MG63 (cell line): Measurements from ENCODE around the gene UBE2E3. TPM values are rescaled to one million over a fixed set of nuclear protein-coding genes. Genes with fewer than 3 reads are reported as not detected.
A peak's percentile ranks its signal among the peaks of the same experiment; 100 is the strongest.
"Not testable (repeated sequence)": the region's sequence is repeated elsewhere in the genome, so short reads cannot be mapped to it uniquely, and the experiment has no call there.

Experiments used
- DNase-seq: peaks from one replicate; pipeline ENCODE4 v3.0.0-alpha.2; 2020
- H3K27me3 ChIP-seq: fragments of 250-450 bp; sonication (Bioruptor Pico); 2 replicates; pipeline ENCODE4 v1.5.1; 2020; ENCODE audit warnings: mild to moderate bottlenecking, moderate library complexity
- H3K36me3 ChIP-seq: fragments of 250-450 bp; sonication (Bioruptor Pico); 2 replicates; pipeline ENCODE4 v1.5.1; 2020; ENCODE audit warnings: mild to moderate bottlenecking, moderate library complexity
- H3K4me3 ChIP-seq: fragments of 250-450 bp; sonication (Bioruptor Pico); 2 replicates; pipeline ENCODE4 v1.5.1; 2020; ENCODE audit warnings: mild to moderate bottlenecking, moderate library complexity
- H3K9me3 ChIP-seq: fragments of 250-450 bp; sonication (Bioruptor Pico); 2 replicates; pipeline ENCODE4 v1.5.1; 2020; ENCODE audit warnings: mild to moderate bottlenecking, moderate library complexity
- total RNA-seq: library from RNA; depleted of rRNA; stranded (reverse); fragments of >200 nt; shearing (Covaris generic); gene quantifications from 2 replicates; pipeline ENCODE4 v1.2.3, GENCODE V29; 2014; ENCODE audit warnings: low replicate concordance

UBE2E3 gene
- total RNA-seq, 1 experiment from 2014 or later: 126 TPM

DNA sequence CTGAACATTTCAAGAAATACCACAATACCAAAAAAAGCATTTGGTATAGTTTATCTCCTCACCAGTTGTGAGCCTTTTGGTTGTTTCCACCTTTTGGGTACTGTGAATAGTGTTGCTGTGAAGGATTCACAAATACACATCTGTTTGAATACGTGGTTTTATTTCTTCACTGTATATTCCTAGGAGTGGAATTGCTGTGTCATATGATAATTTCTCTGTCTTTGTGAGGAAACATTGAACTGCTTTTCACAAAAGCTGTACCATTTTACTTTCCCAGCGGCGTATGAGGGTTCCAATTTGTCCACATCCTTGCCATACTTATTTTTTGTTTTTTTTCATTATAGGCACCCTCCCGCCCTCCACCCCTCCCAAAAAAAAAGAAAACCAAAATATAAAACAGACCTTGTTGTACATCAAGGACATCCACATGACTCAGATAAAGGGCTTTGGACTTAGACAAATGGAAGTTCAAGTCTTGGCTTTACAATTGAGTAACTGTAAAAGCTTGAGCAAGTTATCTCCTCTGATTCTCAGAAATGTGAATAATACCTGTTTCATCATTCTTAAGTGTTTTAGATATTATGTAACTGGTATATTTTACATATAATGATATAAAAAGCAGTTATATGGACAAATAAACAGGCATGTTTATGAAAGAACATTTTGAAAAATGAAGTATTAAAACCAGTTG is 19.0 kb downstream of the UBE2E3 start:
- peaks cover 4% of the 10 kb centered on the region; the same call in 1 of the 2 replicates for H3K36me3 ChIP-seq
- H3K27me3 ChIP-seq: no peaks in the 10 kb centered on the region
- no peaks in the 10 kb centered on the region for H3K9me3 ChIP-seq
- DNase-seq: no peak
- no peak overlapping the region for H3K4me3 ChIP-seq

DNA sequence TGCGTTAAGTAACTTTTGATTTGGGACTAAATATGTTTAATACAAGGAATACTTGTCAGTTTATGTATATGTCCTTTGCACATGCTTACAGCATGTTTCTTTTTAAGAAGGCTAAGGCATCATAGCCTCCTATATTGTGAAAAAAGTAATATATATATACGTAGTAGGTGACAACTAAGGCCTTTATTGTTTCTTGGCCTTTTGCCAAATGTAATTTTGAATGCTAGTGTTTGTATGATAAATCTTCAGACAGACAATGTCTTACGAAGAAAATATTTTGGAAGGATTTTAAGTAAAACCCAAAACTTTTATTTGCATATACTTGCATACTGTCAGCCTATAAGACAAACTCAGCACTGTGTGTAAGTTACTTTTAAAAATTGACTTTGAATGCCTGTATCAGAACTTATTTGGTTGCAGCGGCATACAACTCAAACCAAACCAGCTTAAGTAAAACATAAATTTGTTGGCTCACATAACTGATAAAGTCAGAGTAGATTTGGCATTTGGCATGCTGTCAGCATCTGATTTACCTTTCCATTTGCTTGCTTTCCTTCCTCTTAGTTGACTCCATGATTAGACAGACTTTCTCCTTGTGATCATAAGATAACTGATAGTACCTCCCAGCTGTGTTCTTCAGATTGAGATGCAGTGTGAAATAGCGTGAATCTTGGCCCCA is 24.4 kb downstream of the UBE2E3 start:
- no peak for DNase-seq
- Histone ChIP-seq H3K9me3 (no peaks in the 10 kb centered on the region), H3K4me3 (no peak overlapping the region), H3K36me3 (no peaks in the 10 kb centered on the region; the same call in 1 of the 2 replicates), H3K27me3 (no peaks in the 10 kb centered on the region)

DNA sequence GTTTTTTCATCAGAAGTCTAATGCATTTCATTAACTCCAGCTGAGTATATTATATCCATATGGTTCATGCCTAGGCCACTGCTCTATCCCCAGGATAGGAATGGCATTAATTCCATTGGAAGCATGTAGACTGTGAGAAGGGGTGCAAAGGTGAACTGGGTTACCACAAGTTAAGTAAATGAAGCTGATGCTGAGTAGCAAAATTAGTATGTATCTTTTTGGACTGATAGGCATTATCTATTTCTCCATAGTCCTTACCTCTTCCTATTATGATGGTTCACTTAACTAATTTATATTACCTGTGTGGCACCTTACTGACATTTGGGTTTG is 24.9 kb downstream of the UBE2E3 start:
- H3K4me3 ChIP-seq: no peak overlapping the region
- no peaks in the 10 kb centered on the region for H3K27me3 ChIP-seq
- no peaks in the 10 kb centered on the region for H3K9me3 ChIP-seq
- DNase-seq: no peak
- H3K36me3 ChIP-seq: no peaks in the 10 kb centered on the region; the same call in 1 of the 2 replicates

DNA sequence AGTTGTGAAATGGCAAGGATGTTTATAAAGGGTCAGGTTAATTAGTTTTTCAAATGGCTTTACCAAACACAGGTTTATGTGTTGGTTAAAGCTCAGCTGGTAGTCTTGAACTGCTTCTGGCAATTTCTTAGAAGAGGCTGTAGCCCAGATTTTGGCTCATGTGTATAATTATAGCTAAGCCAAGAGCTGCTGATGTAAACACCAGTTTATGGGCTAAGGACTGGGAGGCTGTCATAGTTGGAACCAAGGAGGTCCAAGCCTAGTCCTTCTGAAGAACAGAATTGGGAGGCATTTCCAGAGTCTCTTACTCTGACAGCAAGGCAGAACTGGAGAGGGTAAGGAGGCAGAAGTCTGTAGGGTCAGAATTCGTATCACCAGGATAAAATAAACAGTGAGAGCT is 25.4 kb downstream of the UBE2E3 start:
- Histone ChIP-seq H3K4me3 (no peak overlapping the region), H3K9me3 (no peaks in the 10 kb centered on the region), H3K36me3 (no peaks in the 10 kb centered on the region; the same call in 1 of the 2 replicates), H3K27me3 (no peaks in the 10 kb centered on the region)
- DNase-seq: peak; percentile 0

DNA sequence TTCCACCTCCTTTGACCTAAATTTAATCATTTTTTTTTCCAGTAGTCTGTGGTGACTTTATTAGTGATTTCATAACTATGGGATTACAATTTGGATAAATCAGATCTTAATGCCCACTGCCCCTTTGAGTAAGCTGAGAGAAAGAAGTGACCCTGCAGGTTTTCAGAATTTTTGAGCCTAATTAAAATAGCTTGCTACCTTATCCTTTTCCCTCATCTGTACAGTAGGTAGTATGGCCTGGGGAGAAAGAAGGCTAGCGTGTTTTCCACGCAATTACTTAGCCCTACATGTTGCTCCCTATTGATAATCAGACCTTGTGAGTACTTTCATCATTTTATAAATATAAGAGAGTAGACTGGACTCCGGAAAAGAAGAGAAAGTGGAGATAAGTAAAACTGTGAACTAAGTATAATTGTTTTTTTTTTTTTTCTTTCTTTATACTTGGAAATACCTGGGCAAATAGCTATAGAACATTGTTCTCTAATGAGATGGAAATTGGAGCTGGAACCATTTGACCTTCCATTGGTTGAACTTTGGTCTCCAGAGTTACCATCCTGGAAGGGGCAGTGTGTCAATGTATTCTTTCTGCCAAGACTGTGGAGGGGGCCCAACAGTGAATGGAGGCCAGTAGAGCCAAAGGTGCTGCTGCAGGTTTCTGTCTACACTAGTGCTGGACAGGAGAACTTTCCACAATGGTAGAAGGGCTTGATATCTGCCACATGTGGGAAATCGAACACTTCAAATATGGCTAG is 26.9 kb downstream of the UBE2E3 start:
- no peak for DNase-seq
- no peaks in the 10 kb centered on the region for H3K9me3 ChIP-seq
- H3K27me3 ChIP-seq: no peaks in the 10 kb centered on the region
- no peak overlapping the region for H3K4me3 ChIP-seq
- no peaks in the 10 kb centered on the region; the same call in 1 of the 2 replicates for H3K36me3 ChIP-seq

DNA sequence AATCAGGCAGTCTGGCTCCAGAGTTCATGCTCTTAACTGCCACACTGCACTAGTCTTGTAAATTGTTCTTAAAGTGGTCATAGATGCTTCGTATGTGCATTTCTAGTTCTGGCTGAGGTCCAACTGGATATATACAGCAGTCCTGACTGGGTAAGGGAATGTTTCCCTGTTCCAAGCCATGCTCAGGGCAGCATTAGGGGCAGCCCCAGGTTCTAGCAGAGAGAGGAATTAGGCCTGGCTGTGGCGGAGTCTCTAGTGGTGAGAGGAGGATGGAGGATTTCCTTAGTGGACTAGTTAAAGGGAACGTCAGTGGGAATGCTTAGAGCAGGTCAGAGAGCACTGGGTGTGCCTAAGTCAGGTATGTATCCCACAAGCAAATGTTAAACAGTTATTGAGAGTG is 28.0 kb downstream of the UBE2E3 start:
- DNase-seq: no peak
- no peak overlapping the region for H3K4me3 ChIP-seq
- H3K27me3 ChIP-seq: no peaks in the 10 kb centered on the region
- no peaks in the 10 kb centered on the region for H3K9me3 ChIP-seq
- no peaks in the 10 kb centered on the region; the same call in 1 of the 2 replicates for H3K36me3 ChIP-seq

DNA sequence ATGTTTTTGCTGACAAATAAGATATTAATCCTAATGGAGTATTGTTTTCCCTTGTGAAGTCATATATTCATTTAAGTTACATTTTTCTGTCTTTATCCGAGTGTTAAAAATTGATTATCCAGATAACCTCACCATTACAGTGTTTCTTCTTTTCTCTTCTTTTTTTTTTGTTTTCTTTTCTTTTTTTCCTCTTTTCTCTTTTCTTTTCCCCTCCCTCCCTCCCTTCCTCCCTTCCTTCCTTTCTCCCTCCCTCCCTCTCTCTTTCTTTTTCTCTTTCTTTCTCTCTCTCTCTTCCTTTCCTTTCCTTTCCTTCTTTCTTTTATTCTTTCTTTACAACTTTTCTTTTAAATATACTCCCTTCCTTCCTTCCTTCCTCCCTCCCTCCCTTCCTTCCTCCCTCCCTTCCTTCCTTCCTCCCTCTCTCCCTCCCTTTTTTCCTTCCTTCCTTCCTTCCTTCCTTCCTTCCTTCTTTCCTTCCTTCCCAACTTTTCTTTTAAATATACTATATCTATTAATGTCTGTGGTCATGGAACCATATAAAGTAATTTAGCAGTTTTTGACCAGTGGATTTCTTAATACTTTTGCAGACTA is 40.9 kb downstream of the UBE2E3 start:
- no peak for DNase-seq
- Histone ChIP-seq H3K27me3 (no peaks in the 10 kb centered on the region), H3K36me3 (no peaks in the 10 kb centered on the region), H3K4me3 (no peak overlapping the region), H3K9me3 (no peaks in the 10 kb centered on the region)

DNA sequence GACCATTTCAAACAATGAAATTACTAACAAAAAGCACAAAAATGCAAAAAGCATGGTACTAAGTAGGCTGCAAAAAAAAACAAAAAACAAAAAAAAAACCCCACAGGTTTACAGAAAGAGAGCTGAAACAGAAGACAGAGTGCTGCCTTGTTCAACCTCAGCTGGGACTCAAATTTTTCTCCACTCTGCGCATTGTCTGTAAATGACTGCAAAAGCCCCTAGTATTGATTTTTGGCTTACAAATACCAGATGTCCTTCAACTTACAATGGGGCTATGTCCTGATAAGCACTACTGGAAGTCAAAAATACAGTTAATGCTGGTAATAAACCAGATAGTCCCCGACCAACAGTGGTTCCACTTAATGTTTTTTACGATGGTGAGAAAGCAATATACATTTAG is 42.2 kb downstream of the UBE2E3 start:
- H3K36me3 ChIP-seq: no peaks in the 10 kb centered on the region
- H3K9me3 ChIP-seq: no peaks in the 10 kb centered on the region
- H3K4me3 ChIP-seq: no peak overlapping the region
- DNase-seq: no peak
- no peaks in the 10 kb centered on the region for H3K27me3 ChIP-seq

DNA sequence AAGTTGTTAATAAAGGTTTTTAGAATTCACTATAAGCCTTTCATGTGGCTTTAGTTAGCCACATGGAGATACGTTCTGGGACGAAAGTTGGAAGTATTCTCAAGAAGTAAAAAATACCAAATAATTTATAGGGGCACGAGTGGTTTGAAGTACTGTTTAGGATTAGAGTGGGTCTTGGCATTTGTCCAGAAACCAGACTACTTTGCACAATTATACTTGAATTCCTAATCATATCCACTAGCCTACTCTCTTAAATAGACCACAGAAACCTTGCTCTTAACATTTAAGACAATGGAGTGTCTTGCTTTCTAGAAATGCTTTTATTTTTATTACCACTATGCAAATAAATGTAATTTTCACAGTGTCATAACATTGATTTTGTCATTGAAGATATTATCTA is 44.6 kb downstream of the UBE2E3 start:
- no peaks in the 10 kb centered on the region for H3K9me3 ChIP-seq
- H3K4me3 ChIP-seq: no peak overlapping the region
- H3K36me3 ChIP-seq: no peaks in the 10 kb centered on the region
- no peak for DNase-seq
- H3K27me3 ChIP-seq: no peaks in the 10 kb centered on the region

DNA sequence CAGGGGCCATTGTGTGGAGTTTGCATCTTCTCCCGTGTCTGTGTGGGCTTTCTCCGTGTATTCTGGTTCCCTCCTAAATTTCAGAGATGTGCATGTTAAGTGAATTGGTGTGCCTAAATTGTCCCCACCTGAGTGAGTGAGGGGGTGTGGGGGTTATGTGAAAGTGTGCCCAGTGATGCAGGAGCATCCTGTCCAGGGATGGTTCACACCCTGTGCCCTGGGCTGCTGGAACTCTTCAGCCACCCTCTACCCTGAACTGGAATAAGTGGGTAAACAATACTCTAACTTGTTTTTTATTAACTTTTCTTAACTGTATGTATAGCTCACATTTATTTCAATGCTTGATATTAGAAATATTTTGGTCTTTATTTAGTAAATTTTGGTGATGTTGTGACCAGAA is 56.0 kb downstream of the UBE2E3 start:
- no peaks in the 10 kb centered on the region for H3K36me3 ChIP-seq
- H3K27me3 ChIP-seq: no peaks in the 10 kb centered on the region
- H3K9me3 ChIP-seq: no peaks in the 10 kb centered on the region
- no peak for DNase-seq
- no peak overlapping the region for H3K4me3 ChIP-seq

DNA sequence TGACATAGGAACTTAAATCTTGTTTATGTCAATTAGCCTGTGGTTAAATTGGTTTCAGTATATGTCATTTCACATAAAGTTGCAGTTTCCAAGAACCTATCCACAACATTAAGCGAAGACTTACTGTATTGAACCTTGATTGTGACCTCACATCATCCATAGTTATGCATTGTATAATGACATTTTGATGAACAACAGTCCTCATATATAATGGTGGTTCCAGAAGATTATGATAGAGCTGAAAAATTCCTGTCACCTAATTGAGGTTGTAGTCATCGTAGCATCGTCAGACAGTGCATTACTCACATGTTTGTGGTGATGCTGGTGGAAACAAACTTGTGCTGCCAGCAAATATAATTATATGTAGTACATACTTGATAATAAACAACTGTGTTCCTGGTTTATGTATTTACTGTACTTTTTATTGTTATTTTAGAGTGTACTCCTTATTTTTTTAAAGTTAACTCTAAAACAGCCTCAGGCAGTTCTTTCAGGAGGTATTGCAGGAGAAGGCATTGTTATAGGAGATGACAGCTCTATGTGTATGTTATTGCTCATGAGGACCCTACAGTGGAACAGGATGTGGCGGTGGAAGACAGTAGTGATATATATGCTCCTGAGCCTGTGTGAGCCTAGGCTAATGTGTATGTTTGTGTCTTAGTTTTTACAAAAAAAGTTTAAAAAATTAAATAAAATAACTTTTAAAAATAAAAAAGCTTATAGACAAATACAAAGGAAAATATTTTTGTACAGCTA is 56.6 kb downstream of the UBE2E3 start:
- peak; percentile 19 for DNase-seq
- no peaks in the 10 kb centered on the region for H3K9me3 ChIP-seq
- H3K36me3 ChIP-seq: no peaks in the 10 kb centered on the region
- H3K27me3 ChIP-seq: no peaks in the 10 kb centered on the region
- no peak overlapping the region for H3K4me3 ChIP-seq

DNA sequence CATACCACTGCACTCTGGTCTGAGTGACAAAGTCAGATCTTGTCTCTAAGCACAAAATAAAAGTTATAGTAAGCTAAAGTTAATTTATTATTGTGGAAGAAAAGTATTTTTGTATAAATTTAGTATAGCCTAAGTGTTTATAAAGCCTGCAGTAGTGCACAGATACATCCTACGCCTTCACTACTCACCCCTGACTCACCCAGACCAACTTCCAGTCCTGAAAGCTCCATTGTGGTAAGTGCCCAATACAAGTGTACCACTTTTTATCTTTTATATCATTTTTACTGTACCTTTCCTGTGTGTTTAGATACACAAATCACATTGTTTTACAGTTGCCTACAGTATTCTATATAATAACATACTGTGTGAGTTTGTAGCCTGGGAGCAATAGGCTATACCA is 57.5 kb downstream of the UBE2E3 start:
- Histone ChIP-seq H3K36me3 (no peaks in the 10 kb centered on the region), H3K9me3 (no peaks in the 10 kb centered on the region), H3K27me3 (no peaks in the 10 kb centered on the region), H3K4me3 (no peak overlapping the region)
- peak; percentile 27 for DNase-seq

DNA sequence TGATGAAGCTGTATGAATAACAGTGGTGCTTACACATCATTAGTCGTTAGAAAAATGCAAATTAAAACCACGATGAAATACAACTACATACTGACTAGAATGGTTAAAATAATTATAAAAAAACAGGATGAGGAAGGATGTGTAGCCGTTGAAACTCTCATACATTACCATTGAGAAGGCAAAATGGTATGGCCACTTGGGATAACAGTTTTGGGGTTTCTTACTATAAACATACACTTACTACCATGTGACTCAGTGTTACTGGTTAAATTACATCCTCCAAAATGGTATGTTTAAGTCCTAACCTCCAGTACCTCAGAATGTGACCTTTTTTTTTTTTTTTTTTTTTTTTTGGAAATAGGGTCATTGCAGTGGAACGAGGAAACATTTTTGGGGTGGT is 58.4 kb downstream of the UBE2E3 start:
- no peak for DNase-seq
- Histone ChIP-seq H3K4me3 (no peak overlapping the region), H3K27me3 (no peaks in the 10 kb centered on the region), H3K36me3 (no peaks in the 10 kb centered on the region), H3K9me3 (no peaks in the 10 kb centered on the region)

DNA sequence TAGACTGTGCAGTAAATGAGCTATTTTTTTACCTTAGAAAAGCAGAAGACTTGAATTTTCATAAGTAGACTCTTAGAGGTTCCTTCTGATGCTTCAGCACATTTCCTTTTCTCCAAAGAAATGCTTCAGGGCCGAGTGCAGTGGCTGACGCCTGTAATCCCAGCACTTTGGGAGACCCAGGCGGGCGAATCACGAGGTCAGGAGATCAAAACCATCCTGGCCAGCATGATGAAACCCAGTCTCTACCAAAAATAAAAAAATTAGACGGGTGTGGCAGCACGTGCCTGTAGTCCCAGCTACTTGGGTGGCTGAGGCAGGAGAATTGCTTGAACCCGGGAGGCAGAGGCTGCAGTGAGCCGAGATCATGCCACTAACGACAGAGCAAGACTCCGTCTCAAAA is 60.4 kb downstream of the UBE2E3 start:
- DNase-seq, H3K36me3 ChIP-seq, H3K9me3 ChIP-seq, H3K27me3 ChIP-seq, H3K4me3 ChIP-seq: not testable (repeated sequence)

DNA sequence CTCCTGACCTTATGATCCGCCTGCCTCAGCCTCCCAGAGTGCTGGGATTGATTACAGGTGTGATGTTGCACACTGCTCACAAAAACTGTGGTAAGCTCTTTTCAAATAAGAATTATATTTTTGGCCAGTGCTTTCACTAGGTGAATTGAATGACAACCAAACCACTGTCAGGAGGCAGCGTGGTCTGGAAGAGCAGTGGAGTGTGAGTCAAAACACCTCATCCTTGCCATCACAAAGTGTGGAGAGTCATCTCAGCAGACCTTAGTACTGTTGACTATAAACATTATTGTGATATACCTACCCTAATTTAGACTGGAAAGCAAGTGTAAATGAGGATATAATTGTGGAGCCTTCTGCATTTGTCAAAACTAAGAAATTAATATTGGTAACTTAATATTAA is 61.3 kb downstream of the UBE2E3 start:
- no peak overlapping the region for H3K4me3 ChIP-seq
- no peak for DNase-seq
- no peaks in the 10 kb centered on the region for H3K27me3 ChIP-seq
- no peaks in the 10 kb centered on the region for H3K9me3 ChIP-seq
- H3K36me3 ChIP-seq: no peaks in the 10 kb centered on the region

DNA sequence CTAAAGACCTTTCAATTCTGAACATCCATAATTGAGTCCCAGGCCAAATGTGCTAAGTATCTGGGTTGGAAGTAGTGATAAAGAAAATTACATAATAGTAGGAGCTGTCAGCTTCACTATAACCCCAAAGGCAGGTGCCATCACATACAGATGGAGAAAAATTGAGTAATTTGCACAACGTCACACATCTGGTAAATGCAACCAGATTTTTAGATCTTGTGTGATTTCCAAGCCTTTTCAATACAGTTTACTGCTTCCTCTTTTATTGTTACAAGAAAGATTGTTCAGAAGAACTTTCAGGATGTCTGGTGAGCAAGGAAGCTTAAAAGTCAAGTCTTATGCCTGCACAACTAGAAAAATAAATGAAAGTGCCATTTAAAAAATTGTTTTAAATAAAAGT is 62.3 kb downstream of the UBE2E3 start:
- DNase-seq: no peak
- Histone ChIP-seq H3K4me3 (no peak overlapping the region), H3K27me3 (no peaks in the 10 kb centered on the region), H3K36me3 (no peaks in the 10 kb centered on the region), H3K9me3 (no peaks in the 10 kb centered on the region)

DNA sequence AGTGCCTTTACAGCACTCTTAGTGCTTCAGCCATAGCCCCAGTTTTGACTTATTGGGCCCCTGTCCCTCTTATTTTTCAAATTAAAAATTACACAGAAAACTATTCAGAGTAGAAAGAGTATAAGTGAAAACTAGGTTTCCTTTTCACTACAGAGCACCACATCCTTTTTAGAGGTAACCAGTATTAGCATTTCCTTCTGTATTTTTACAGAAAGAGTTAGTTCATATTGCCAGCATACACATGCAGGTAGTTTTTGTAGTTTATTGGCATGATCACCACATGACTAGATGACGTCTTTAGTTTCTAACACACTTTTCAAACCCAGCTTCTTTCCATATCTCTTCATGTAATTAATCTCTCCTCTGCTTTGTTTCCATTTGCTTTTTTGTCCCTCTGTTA is 66.4 kb downstream of the UBE2E3 start:
- no peak for DNase-seq
- Histone ChIP-seq H3K4me3 (no peak overlapping the region), H3K36me3 (no peaks in the 10 kb centered on the region), H3K27me3 (no peaks in the 10 kb centered on the region), H3K9me3 (no peaks in the 10 kb centered on the region)
